ENCODE results near the gene CYP39A1.

Gene CYP39A1

DNA sequence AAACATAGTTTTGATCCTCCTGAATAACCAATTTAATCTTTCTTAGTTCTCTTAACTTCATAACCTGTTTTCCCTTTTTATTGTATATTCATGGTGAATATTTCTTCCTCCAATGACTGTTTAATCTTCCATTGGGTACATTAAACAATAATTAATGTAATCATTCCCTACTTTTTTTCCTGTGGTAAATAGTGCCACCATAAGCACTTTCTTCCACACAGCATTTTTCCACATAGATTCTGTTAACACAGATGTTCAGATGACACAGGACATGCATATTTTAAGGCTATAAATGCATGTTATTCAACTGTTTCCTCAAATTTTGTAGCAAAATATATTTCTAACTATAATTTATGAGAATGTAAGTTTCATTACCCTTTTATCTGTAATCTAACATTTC, 61.9 kb downstream of the CYP39A1 start:
- DNase-seq (ENCODE audit: low read depth in 2 of 2): no peak

DNA sequence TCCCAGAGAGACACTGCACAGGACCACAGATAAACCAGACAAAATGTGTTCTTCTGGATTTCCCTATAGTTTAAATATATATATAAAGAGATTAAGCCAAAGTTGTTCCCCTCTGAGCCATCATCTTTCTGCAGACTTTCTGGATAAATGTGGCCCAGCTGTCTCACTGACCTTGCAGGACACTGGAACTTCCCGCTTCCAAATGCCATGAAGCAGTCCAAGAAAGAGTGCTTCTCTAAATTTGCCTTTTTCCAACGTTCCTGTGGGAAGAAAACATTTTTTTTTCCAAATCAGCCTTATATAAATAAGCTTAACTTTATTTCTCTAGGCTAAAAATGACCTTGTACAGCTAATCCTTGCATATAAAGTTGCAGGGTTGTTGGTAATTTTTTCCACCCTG, 65.7 kb downstream of the CYP39A1 start:
- DNase-seq (ENCODE audit: low read depth in 2 of 2): no peak

DNA sequence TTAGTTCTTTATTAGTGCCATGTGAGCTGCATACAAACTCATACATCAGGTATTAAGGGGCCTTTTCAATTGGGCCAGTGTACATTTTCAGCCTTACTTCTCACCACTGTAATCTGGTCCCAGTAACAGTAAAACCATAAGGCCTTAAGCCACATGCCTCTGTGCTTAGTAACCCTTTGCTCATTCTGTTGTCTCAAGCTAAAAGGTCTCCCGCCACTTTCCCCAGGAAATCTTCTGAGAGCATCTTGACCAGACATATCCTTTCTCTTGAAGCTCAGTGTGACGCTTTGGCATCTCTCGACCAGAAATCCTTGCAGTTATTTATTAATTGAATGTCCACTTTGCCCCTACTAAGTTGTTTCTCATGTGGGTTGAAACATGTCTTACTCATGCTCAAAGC, 68.0 kb downstream of the CYP39A1 start:
- no peak for DNase-seq (ENCODE audit: low read depth in 2 of 2)

DNA sequence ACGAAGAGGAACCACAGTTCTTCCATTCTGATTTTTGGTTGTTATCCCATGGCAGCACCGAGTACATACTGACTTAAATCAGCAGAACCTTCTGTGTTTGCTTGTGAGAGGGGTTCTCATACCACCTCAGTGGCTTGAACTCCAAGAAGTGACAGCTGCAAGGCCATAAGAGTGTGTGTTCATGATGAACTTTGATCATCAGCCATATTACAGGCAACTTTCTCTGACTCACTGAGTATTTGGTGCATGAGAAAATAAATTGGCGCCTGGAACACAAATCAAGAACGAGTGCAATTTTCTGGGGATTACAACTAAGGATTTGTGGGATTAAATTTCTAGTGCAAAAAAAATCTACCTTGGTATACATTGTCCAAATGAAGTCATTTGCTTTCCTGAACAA, 68.9 kb downstream of the CYP39A1 start:
- DNase-seq (ENCODE audit: low read depth in 2 of 2): no peak

DNA sequence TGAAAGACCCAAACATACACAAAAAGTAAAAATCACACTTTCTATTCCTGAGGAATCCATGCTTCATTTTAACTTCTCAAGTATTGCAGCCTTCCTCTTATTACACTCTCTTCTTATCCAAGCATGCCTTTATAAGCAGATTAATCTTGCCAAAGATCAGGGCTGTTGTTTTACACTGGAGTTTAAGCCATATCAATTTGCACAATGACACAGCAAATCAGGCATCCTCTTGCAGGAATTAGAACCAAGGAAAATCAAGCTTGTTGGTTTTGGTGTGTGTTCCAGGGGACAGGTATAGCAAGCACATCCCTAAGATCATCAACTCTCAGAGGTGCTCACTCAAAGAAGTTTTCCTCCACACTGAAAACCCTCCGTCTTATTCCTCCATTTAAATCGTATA, 69.5 kb downstream of the CYP39A1 start:
- no peak for DNase-seq (ENCODE audit: low read depth in 2 of 2)

DNA sequence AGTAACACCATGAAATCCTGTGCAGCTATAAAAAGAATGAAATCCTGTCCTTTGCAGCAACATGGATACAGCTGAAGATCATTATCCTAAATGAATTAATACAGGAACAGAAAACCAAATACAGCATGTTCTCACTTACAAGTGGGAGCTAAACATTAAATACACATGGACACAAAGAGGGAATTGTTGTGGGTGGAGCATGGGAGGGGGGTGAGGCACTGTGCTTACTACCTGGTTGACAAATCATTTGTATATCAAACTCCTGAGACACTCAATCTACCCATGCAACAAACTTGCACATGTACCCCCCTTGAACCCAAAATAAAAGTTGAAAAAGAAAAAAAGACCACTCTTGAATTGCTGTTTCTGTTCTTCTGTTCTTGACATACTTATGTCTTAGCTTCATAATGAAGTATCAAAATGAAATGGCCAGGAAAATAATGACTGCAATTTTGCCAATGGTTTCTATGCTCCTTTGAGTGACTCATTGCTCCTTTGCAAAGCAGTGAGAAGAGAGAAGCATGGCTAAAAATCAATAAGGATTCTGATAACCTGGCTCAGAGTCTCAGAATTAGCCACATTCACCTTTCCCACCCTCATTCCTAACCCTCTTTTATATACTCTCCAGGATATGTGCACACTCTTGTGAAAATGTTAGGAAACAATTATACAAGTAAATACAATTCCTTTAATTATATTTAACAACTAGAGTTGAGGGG, 71.0 kb downstream of the CYP39A1 start:
- DNase-seq (ENCODE audit: low read depth in 2 of 2): no peak

DNA sequence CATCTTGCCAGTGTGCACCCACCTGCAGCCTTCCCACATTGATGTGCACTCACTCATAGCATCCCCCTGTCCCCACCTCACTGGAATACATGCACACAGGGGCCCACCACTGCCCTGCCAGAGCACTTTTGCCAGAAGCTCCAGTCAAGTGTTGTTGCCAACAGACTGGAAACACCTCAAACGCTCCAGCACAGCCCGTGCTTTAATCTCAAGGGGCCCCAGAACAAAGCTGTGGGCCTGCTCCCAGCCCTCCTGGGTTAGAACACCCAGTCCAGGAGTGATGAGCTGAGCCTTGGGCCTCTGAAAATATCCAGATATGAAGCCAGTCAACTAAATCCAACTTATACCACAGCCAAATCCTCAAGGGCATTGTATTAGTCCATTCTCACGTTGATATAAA, 77.1 kb downstream of the CYP39A1 start:
- DNase-seq (ENCODE audit: low read depth in 2 of 2): no peak

DNA sequence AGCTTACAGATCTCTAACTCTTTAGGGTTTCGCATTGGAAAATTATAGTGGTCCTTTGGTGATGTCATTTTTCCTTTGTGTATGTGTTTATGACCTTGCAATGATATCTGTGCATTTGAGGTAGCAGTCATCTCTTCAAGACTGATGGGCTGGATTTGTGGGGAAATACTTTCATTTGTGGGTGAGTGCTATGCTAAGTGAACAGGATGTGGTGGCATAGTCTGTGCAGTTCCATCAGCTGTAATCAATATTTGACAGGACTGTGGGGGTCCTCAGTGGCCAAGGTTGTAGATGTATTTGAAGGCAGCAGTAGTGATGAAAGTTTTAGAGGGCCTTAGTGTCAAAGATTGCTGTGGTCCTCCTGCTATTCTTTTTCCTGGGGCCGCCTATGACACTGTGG, 79.5 kb downstream of the CYP39A1 start:
- no peak for DNase-seq (ENCODE audit: low read depth in 2 of 2)

DNA sequence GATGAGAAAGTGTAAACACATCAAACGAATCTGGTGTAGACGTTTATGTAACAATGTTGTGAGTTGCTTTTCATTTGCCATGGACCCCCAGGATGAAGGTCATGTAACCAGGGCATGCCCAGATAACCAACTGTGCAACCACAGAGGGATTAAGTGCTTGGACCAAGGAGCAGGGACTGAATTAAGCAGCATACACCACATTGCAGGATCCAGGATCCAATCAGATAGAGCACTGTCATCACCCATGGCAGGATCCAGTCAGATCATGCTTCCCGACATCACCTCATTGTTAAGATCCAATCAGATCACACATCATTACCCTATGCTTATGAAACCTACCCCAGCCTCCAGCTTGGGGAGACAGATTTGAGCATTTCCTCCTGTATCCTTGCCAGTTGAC, 87.1 kb downstream of the CYP39A1 start:
- no peak for DNase-seq (ENCODE audit: low read depth in 2 of 2)

DNA sequence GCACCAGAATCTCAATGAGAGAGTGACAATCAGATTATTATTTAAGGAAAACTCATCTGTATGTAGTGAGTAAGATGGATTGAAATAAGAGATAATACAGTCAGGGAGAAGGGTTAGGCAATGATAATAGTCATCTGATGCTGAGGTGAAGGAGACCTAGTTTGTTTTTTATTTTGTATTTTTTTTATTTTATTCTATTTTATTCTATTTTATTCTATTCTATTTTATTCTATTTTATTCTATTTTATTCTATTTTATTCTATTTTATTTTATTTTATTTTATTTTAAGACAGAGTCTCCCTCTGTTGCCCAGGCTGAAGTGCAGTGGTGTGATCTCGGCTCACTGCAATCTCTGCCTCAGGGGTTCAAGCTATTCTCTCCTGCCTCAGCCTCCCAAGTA, 88.7 kb downstream of the CYP39A1 start:
- DNase-seq (ENCODE audit: low read depth in 2 of 2): no peak

DNA sequence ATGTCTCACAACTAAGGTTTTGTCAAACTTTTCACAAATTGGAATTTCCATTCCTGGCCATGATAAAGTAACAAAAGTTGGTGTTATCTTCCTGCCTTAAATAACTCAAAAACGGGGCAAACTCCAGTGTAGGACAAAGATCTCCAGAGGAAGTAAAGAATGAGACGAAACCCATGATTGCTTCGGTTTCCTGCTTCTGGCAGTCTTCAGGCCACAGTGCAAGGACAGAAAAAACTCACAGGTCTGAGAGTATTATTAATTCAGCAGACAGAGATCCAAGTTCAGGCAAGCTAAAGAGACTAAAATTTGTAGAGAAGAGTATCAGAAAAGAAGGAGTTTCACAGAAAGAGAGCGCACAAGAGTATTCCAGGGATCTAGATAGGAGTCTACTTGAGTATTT, 96.6 kb downstream of the CYP39A1 start:
- no peak for DNase-seq (ENCODE audit: low read depth in 2 of 2)

DNA sequence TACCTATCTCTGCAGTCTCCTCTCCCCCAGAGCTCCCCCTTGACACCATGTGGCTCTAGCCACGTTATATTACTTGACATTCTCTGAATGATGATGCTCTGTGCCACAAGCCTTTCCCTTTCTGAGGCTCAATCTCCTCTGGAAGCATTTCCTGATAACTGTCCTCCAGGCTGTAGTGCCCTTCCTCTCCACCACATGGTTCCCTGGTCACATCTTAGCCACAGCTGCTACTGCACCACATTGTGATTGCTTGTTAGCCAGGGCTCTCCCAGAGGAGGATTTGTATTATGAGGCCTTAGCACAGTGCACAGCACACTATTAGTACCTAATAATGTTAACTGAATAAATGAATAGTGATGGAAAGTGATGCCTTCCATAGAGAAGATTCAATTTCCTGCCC, 97.5 kb downstream of the CYP39A1 start:
- no peak for DNase-seq (ENCODE audit: low read depth in 2 of 2)

DNA sequence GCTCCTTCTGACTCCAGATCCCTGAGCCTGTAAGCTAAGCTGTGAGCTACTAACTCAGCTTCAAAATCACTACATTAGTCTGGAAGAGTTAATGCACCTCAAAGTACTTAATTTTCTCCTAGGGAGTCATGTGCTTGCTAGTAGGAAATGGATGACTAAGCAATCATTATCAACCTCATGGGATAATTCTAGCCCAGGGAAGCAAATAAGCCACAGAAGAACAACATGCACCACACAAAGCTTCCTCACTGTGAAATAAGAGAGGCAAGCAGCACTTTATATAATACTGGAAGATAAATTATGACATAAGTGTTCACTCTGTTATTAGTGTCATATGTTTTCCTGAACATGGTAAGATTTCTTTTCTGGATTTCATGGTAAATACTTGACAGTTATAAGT, 103.5 kb downstream of the CYP39A1 start:
- DNase-seq (ENCODE audit: low read depth in 2 of 2): no peak

DNA sequence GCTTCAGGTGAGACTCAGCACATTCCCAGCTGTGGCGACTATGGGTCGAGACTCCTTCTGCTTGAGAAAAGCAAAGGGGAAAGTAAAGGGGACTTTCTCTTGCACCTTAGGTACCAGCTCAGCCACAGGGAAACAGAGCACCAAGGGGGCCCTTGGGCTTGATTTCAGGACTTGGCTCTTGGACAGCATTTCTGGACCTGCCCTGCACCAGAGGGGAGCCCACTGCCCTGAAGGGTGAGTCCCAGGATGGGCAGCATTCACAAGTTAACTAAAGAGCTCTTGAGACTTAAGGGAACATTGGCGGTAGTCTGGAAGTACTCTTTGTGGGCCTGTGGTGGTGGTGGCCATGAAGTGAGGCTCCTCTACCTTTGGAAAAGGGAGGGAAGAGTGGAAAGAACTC, 111.1 kb downstream of the CYP39A1 start:
- DNase-seq (ENCODE audit: low read depth in 2 of 2): no peak

DNA sequence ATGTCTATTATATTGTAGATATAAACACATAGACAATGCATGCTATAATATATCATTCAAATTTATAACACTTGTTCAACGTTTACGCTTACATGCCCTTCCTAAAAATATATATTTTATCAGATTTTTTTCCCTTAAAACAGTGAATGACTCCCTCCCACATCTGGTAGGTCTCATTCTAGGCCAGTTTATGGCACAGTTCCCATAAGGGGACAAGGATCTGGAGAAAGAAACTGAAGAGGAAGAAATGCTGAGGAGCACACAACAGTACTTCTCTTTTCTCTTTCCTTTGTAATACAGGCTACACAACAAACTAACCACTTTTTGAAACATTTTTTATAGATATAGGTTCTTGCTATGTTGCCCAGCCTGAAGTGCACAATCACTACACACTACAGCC, 112.8 kb downstream of the CYP39A1 start:
- DNase-seq (ENCODE audit: low read depth in 2 of 2): no peak

DNA sequence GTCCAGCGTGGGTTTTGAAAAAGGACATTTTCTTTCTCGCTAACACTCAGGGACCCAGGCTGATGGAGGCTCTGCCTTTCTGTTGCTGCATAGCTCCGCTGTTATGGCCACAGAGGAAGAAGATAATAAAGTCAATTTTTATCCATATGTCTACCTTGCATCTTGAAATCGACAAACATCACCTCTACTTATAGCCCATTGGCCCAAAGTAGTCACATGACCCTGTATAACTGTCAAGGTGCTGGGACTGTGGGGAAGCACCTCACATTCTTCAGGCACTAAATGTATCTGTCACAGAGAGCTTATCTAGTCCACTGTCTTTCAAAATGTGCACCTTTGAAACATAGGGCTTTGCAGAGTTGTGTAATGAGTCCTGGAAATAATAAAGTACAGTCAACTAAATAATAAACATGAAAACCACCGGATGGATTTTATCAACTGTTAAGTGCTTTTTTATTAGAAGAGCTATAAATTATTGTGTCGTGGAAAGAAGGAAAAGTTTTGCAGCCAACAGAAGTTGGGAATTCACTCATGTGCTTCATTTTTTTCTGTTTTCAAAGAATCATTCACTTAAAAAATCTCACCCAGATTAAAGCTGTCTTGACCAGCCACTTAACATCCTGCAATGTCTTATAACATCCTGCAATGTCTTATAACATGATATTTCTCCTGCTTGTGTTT, 113.7 kb downstream of the CYP39A1 start:
- DNase-seq (ENCODE audit: low read depth in 2 of 2): no peak

DNA sequence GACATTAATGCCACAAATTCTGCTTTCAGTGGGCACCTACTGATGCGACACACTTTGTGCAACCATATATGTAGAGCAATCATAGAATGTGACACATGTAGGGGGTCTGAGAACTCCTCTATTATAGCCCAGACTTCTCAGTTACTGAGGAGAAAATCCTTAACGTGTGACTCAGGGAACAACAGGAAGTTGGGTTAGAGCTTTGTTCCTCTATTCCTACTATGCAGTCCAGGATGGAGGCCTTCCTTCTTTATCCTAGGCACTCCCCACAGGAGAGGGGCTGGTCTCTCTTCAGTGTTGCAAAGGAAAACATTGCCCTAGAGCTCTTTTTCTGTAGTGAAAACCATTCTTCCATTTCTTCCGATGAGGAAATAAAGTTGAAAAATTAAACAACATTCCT, 121.7 kb downstream of the CYP39A1 start:
- no peak for DNase-seq (ENCODE audit: low read depth in 2 of 2)

DNA sequence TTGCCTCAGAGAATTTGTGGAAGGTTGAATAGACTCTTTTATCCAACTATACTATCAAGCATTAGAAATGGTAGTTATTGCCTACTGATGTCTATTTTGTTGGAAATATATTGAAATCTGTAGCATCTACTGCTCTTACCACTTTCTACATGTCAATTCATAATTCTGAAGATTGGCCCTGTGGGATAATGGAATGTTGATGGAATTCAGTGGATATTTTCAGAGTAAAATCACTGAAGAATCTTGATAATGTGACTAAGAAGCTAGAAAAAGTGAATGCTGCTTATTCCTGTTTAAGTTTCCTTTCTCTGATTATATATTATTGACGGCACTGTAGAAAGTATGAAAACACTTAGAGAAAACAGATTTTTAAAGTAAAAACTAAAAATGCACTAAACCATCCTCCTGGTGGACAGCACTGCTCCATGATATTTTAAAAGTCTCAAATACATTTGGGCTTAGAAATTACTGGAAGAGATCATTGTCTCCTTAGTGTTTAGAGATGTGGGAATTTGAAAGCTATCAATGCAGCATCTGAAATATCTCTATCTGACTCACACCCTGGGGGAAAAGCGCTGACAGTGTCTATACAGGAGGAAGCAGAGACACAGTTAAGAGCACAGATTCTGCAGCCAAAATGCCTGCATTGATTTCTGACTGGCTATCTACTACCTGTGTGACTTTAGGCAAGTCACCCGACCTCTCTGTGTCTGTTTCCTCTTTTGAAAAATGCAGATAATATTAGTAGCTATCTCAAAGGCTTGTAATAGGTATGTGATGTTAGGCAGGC, 123.5 kb downstream of the CYP39A1 start:
- no peak for DNase-seq (ENCODE audit: low read depth in 2 of 2)

DNA sequence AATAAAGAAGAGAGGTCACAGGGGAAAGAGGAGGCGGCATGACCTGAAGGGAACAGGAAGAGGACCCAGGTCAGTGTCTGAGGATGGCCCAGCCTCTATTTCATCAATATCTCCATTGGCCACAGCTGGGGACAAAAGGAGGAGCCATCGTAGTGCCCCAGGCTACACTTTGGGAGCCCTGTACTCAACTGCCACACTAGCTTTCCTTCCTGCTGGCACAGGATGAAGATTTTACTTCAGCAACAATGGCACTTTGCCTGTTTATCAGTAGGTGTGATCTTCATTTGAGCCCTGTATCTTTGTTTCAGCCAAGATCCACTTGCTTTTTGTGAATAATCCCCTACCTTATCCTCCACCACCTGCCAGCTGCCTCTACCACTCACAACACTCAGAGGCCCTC, 126.0 kb downstream of the CYP39A1 start:
- no peak for DNase-seq (ENCODE audit: low read depth in 2 of 2)

DNA sequence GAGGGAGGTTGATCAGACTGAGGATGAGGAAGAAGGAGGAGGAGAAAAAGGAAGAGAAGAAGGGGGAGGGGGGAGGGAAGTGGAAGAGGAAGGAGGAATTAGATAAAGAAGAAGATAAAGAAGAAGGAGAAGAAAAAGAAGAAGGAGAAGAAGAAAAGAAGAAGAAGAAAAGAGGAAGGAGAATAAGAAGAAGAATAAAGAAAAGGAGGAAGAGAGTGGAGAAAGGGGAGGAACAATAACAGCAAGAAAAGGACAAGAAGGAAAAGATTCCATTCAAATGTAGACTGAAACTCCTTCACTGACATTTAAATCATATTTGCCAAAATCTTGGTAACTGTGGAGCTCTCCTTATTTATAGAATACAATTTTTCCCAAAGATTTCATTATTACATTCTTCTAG, 127.0 kb downstream of the CYP39A1 start:
- DNase-seq (ENCODE audit: low read depth in 2 of 2): no peak

DNA sequence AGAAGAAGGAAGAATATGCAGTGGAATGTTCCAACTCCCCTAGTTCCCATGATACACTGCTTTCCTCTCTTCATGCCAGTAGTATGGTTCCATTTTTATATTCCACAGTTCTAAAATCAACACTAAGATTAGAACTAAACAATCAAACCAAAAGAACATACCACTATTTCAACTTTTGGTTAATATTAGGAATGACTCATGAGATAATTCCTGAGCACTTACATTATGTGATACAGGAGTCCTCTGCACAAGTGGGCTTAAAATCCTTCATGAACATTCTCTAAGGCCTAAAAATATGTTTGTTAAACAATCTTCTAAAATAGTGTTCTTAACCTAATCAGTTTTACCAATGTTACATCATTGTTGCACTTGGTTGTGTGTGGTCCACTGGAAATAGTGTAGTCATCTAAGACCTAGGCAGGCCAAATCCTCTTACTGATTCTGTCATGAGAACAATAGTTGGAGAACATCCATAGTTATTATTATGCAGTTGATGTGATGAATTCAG, 131.1 kb downstream of the CYP39A1 start:
- DNase-seq (ENCODE audit: low read depth in 2 of 2): no peak

DNA sequence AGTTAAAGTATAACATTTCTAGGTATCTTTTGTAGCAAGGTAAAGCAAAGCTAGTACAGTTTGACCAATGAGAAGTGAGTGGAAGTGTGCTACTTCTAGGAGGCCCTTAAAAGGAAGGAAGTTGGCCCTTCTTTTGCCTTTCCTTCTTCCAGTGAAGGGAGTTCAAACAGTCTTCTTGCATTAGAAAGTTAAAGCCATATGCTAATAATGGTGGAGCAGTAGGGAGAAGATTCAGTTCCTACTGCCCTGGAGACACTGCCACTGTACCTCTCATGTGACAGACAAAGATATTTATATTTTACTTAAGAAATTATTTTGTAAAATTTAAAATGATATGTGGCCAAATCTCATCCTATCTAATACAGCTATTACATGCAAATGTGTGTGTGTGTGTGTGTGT, 135.4 kb downstream of the CYP39A1 start:
- DNase-seq (ENCODE audit: low read depth in 2 of 2): no peak

DNA sequence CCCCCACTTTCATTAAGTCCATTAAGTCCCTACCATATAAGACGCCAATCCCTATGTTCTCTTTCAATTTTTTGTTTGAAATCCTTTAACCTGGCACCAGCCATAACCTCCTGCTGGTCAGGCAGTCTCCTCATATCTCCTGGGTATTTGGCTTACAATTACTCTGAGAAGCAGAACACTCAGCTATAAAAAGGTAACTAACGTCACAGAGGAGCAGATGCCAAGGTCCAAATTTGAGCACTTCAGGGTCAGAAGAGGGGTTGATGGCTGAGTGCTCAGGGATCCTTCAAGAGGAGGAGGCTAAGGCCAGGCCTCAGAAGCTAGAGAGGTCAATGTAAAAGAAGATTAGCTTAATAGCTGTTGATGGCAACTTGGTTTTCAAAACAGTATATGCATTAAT, 139.1 kb downstream of the CYP39A1 start:
- no peak for DNase-seq (ENCODE audit: low read depth in 2 of 2)
